ENCODE data around the gene HTR3E. TPM values are rescaled to one million over a fixed set of nuclear protein-coding genes. Genes with fewer than 3 reads are reported as not detected.

Gene HTR3E
- total RNA-seq (not detected), polyA plus RNA-seq (not detected)
- long read RNA-seq, donor 1: 0 reads
- long read RNA-seq, donor 2: 0 reads

DNA sequence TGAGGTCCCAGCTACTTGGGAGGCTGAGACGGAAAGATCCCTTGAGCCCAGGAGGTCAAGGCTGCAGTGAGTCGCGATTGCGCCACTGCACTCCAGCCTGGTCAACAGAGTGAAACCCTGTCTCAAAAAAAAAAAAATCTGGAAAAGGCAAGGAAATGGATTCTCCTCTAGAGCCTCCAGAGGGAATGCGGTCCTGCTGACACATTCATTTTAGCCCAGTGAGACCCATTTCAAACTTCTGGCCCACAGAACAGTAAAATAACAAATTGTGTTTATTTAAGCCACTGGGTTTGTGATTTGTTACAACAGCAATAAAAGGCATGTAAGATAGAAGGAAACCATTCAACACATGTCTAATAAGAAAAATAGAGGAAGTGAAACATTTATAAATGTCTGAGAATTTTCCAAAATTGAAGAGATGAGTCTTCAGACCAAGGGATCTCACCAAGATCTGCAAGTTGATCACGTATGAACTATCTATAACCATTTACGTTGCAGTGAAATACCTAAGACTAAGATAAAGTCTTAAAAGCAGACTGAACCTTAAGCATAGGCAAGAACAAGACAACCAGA is at the start of gene HTR3E:
HTR3E (plus strand) TSS at position 254 of the 573 bp plus-strand sequence. CDS start 466 bp downstream, outside the sequence.
- no peak for DNase-seq
- 42 to 50% methylated on average over 7 of the region's 7 CpGs for WGBS, 2 donors
- Histone ChIP-seq H3K9me3 (ENCODE audit: control insufficient read depth, low read length) (peaks cover 4% of the 10 kb centered on the region), H3K27me3 (ENCODE audit: control insufficient read depth in 1 of 2, insufficient read depth in 2 of 2, low read length in 1 of 2) (no peaks in the 10 kb centered on the region), H3K36me3 (ENCODE audit: control insufficient read depth in 1 of 2, insufficient read depth in 2 of 2, low read length in 1 of 2) (no peaks in the 10 kb centered on the region), H3K4me3 (ENCODE audit: low read length in 2 of 2) (no peak within 1 kb of the TSS), H3K4me1 (ENCODE audit: control insufficient read depth in 1 of 2, insufficient read depth in 2 of 2, low read length in 2 of 2) (no peaks in the 10 kb centered on the region), H3K27ac (ENCODE audit: low read depth in 1 of 2, low read length in 2 of 2) (no peak within 1 kb of the TSS)
- ATAC-seq (ENCODE audit: low FRiP score): no peak
- intact Hi-C loops (cut with DNase I): no loop called here

GRCh38 chr3:184050217-184050847 is 46.5 kb upstream of the HTR3E start:
- 86 to 89% methylated on average over 7 of the region's 7 CpGs for WGBS, 2 donors
- Histone ChIP-seq H3K36me3 (ENCODE audit: control insufficient read depth in 1 of 2, insufficient read depth in 2 of 2, low read length in 1 of 2) (no peaks in the 10 kb centered on the region), H3K27me3 (ENCODE audit: control insufficient read depth in 1 of 2, insufficient read depth in 2 of 2, low read length in 1 of 2) (no peaks in the 10 kb centered on the region), H3K4me1 (ENCODE audit: control insufficient read depth in 1 of 2, insufficient read depth in 2 of 2, low read length in 2 of 2) (no peaks in the 10 kb centered on the region), H3K9me3 (ENCODE audit: control insufficient read depth, low read length) (no peaks in the 10 kb centered on the region), H3K27ac (ENCODE audit: low read depth in 1 of 2, low read length in 2 of 2) (no peak overlapping the region), H3K4me3 (ENCODE audit: low read length in 2 of 2) (no peak overlapping the region)
- DNase-seq (no peak), ATAC-seq (ENCODE audit: low FRiP score) (no peak)
- intact Hi-C loops (cut with DNase I): no loop called here

DNA sequence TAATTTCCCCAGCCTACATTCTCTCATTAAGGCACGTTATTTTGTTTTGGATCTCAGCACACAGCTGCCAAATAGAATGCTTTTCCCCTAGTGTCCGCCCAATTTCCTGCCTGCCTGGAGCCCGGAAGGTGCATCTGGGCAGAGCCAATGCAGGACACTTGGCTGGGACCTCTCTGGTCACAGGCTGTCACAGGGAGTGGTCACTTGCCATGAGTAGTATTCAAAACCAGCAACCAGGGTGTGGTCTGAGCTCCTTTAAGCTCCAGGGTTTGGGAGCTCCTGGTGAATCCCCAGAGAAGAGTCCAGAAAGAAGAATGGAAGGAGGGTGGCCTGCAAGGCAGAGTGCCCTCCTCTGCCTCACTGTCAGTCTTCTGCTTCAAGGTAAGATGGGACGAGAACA is 44.1 kb upstream of the HTR3E start, which contains the start of gene HTR3C:
HTR3C (plus strand) TSS at position 281 of the 400 bp plus-strand sequence; CDS start at position 315, 34 bp downstream.
- 65 to 66% methylated on average over 4 of the region's 4 CpGs for WGBS, 2 donors
- intact Hi-C loops (cut with DNase I): no loop called here
- no peak for DNase-seq

GRCh38 chr3:184058029-184058428 is 38.8 kb upstream of the HTR3E start:
- Histone ChIP-seq H3K27ac (ENCODE audit: low read depth in 1 of 2, low read length in 2 of 2) (no peak overlapping the region), H3K27me3 (ENCODE audit: control insufficient read depth in 1 of 2, insufficient read depth in 2 of 2, low read length in 1 of 2) (no peaks in the 10 kb centered on the region), H3K4me1 (ENCODE audit: control insufficient read depth in 1 of 2, insufficient read depth in 2 of 2, low read length in 2 of 2) (no peaks in the 10 kb centered on the region), H3K4me3 (ENCODE audit: low read length in 2 of 2) (no peak overlapping the region), H3K9me3 (ENCODE audit: control insufficient read depth, low read length) (no peaks in the 10 kb centered on the region), H3K36me3 (ENCODE audit: control insufficient read depth in 1 of 2, insufficient read depth in 2 of 2, low read length in 1 of 2) (no peaks in the 10 kb centered on the region)
- WGBS, 2 donors: 54 to 58% methylated on average over 9 of the region's 9 CpGs
- no peak for DNase-seq
- no peak for ATAC-seq (ENCODE audit: low FRiP score)
- intact Hi-C loops (cut with DNase I): no loop called here

More for the DNA sequence above, 44.1 kb upstream of the HTR3E start, which contains the start of gene HTR3C:
- Histone ChIP-seq H3K27me3 (ENCODE audit: control insufficient read depth in 1 of 2, insufficient read depth in 2 of 2, low read length in 1 of 2) (no peaks in the 10 kb centered on the region), H3K4me1 (ENCODE audit: control insufficient read depth in 1 of 2, insufficient read depth in 2 of 2, low read length in 2 of 2) (no peaks in the 10 kb centered on the region), H3K4me3 (ENCODE audit: low read length in 2 of 2) (no peak within 1 kb of the TSS), H3K36me3 (ENCODE audit: control insufficient read depth in 1 of 2, insufficient read depth in 2 of 2, low read length in 1 of 2) (no peaks in the 10 kb centered on the region), H3K27ac (ENCODE audit: low read depth in 1 of 2, low read length in 2 of 2) (no peak within 1 kb of the TSS), H3K9me3 (ENCODE audit: control insufficient read depth, low read length) (no peaks in the 10 kb centered on the region)
- ATAC-seq (ENCODE audit: low FRiP score): no peak

DNA sequence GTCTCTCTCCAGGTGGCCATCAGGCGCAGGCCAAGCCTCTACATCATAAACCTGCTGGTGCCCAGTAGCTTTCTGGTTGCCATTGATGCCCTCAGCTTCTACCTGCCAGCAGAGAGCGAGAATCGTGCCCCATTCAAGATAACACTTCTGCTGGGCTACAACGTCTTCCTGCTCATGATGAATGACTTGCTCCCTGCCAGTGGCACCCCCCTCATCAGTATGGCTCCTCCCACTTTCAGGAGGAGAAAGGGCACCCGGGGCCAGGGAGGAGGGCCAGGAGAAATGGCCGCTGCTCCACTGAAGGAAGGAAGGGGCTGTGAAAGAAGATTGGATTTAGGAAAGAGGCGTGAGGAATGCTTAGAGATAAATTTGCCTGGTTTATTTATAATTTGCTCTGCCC is 37.4 kb upstream of the HTR3E start:
- DNase-seq (no peak), ATAC-seq (ENCODE audit: low FRiP score) (no peak)
- Histone ChIP-seq H3K4me3 (ENCODE audit: low read length in 2 of 2) (no peak overlapping the region), H3K9me3 (ENCODE audit: control insufficient read depth, low read length) (no peaks in the 10 kb centered on the region), H3K4me1 (ENCODE audit: control insufficient read depth in 1 of 2, insufficient read depth in 2 of 2, low read length in 2 of 2) (no peaks in the 10 kb centered on the region), H3K36me3 (ENCODE audit: control insufficient read depth in 1 of 2, insufficient read depth in 2 of 2, low read length in 1 of 2) (no peaks in the 10 kb centered on the region), H3K27me3 (ENCODE audit: control insufficient read depth in 1 of 2, insufficient read depth in 2 of 2, low read length in 1 of 2) (no peaks in the 10 kb centered on the region), H3K27ac (ENCODE audit: low read depth in 1 of 2, low read length in 2 of 2) (no peak overlapping the region)
- 50 to 59% methylated on average over 7 of the region's 7 CpGs for WGBS, 2 donors
- intact Hi-C loops (cut with DNase I): no loop called here

- H3K9me3 ChIP-seq (ENCODE audit: control insufficient read depth, low read length): no peaks in the 10 kb centered on the region
- ATAC-seq (ENCODE audit: low FRiP score) (no peak), DNase-seq (no peak)
- H3K27me3 ChIP-seq (ENCODE audit: control insufficient read depth in 1 of 2, insufficient read depth in 2 of 2, low read length in 1 of 2): no peaks in the 10 kb centered on the region
- H3K4me3 ChIP-seq (ENCODE audit: low read length in 2 of 2): no peak overlapping the region
- no peaks in the 10 kb centered on the region for H3K36me3 ChIP-seq (ENCODE audit: control insufficient read depth in 1 of 2, insufficient read depth in 2 of 2, low read length in 1 of 2)
- intact Hi-C loops (cut with DNase I): no loop called here
- no peak overlapping the region for H3K27ac ChIP-seq (ENCODE audit: low read depth in 1 of 2, low read length in 2 of 2)
- H3K4me1 ChIP-seq (ENCODE audit: control insufficient read depth in 1 of 2, insufficient read depth in 2 of 2, low read length in 2 of 2): no peaks in the 10 kb centered on the region
These were observed 34.2 kb upstream of the HTR3E start for GRCh38 chr3:184062637-184063036.

- H3K9me3 ChIP-seq (ENCODE audit: control insufficient read depth, low read length): no peaks in the 10 kb centered on the region
- no peak overlapping the region for H3K27ac ChIP-seq (ENCODE audit: low read depth in 1 of 2, low read length in 2 of 2)
- no peaks in the 10 kb centered on the region for H3K36me3 ChIP-seq (ENCODE audit: control insufficient read depth in 1 of 2, insufficient read depth in 2 of 2, low read length in 1 of 2)
- H3K4me3 ChIP-seq (ENCODE audit: low read length in 2 of 2): no peak overlapping the region
- no peaks in the 10 kb centered on the region for H3K27me3 ChIP-seq (ENCODE audit: control insufficient read depth in 1 of 2, insufficient read depth in 2 of 2, low read length in 1 of 2)
- DNase-seq (no peak), ATAC-seq (ENCODE audit: low FRiP score) (no peak)
- whole genome bisulfite sequencing, 2 donors: 65 to 79% methylated on average over 2 of the region's 2 CpGs
- intact Hi-C loops (cut with DNase I): no loop called here
- no peaks in the 10 kb centered on the region for H3K4me1 ChIP-seq (ENCODE audit: control insufficient read depth in 1 of 2, insufficient read depth in 2 of 2, low read length in 2 of 2)
These were observed 30.7 kb upstream of the HTR3E start for GRCh38 chr3:184066211-184066610.

- H3K4me3 ChIP-seq (ENCODE audit: low read length in 2 of 2): no peak overlapping the region
- no peaks in the 10 kb centered on the region for H3K27me3 ChIP-seq (ENCODE audit: control insufficient read depth in 1 of 2, insufficient read depth in 2 of 2, low read length in 1 of 2)
- intact Hi-C loops (cut with DNase I): no loop called here
These were observed 29.2 kb upstream of the HTR3E start for GRCh38 chr3:184067573-184068055.

DNA sequence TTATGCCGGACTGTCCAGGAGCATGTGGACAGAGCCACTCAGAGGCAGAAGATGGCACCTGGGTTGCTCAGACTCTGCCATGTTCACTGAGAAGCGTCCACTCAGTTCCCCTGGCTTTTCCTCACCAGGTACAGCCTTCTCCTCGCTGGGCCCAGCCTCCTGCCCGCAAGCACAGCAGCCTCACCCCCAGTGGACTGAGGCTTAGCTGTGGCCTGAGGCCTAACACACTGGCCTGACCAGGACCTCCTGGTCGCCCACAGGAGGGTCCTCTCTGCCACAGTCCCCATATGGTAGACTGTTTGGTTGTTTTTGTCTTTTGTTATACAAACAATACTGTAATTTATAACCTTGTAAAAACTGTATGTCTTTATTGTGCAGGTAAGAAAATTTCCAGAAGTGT is 28.5 kb upstream of the HTR3E start:
- Histone ChIP-seq H3K9me3 (ENCODE audit: control insufficient read depth, low read length) (no peaks in the 10 kb centered on the region), H3K4me3 (ENCODE audit: low read length in 2 of 2) (no peak overlapping the region), H3K27me3 (ENCODE audit: control insufficient read depth in 1 of 2, insufficient read depth in 2 of 2, low read length in 1 of 2) (no peaks in the 10 kb centered on the region), H3K36me3 (ENCODE audit: control insufficient read depth in 1 of 2, insufficient read depth in 2 of 2, low read length in 1 of 2) (no peaks in the 10 kb centered on the region), H3K4me1 (ENCODE audit: control insufficient read depth in 1 of 2, insufficient read depth in 2 of 2, low read length in 2 of 2) (no peaks in the 10 kb centered on the region), H3K27ac (ENCODE audit: low read depth in 1 of 2, low read length in 2 of 2) (no peak overlapping the region)
- DNase-seq (no peak), ATAC-seq (ENCODE audit: low FRiP score) (no peak)
- WGBS, 2 donors: 89 to 96% methylated on average over 5 of the region's 5 CpGs
- intact Hi-C loops (cut with DNase I): no loop called here

More at GRCh38 chr3:184067573-184068055, 29.2 kb upstream of the HTR3E start:
- no peaks in the 10 kb centered on the region for H3K36me3 ChIP-seq (ENCODE audit: control insufficient read depth in 1 of 2, insufficient read depth in 2 of 2, low read length in 1 of 2)
- no peak overlapping the region for H3K27ac ChIP-seq (ENCODE audit: low read depth in 1 of 2, low read length in 2 of 2)
- no peaks in the 10 kb centered on the region for H3K4me1 ChIP-seq (ENCODE audit: control insufficient read depth in 1 of 2, insufficient read depth in 2 of 2, low read length in 2 of 2)
- ATAC-seq (ENCODE audit: low FRiP score): no peak
- DNase-seq: no peak
- 70 to 72% methylated on average over 6 of the region's 6 CpGs for WGBS, 2 donors
- H3K9me3 ChIP-seq (ENCODE audit: control insufficient read depth, low read length): no peaks in the 10 kb centered on the region
